Uterus (tissue), 4 donors: Measurements from ENCODE around the gene HOXA11. TPM values are rescaled to one million over a fixed set of nuclear protein-coding genes. Genes with fewer than 3 reads are reported as not detected.

Source experiments
- DNase-seq, 2 donors: peaks; one replicate each; pipeline ENCODE4 v3.0.0-alpha.2; 2019 to 2020
- H3K27ac ChIP-seq, 2 donors: fragments of 200-600 bp; sonication (generic); 1 replicate in 1 of 2; 2 replicates in 1 of 2; pipeline ENCODE4 v1.5.1; 2016 to 2018
- H3K27me3 ChIP-seq, 2 donors: fragments of 200-600 bp; sonication (generic); one replicate each; pipeline ENCODE4 v1.5.1; 2018 to 2019; ENCODE audit warnings: control low read depth in 1 of 2
- H3K36me3 ChIP-seq, 2 donors: fragments of 200-600 bp; sonication (generic); one replicate each; pipeline ENCODE4 v1.5.1; 2019; ENCODE audit warnings: control low read depth in 1 of 2
- H3K4me1 ChIP-seq, 2 donors: fragments of 200-600 bp; sonication (generic); one replicate each; pipeline ENCODE4 v1.5.1; 2018 to 2019; ENCODE audit warnings: control low read depth in 1 of 2
- H3K4me3 ChIP-seq, 2 donors: fragments of 200-600 bp; sonication (generic); 1 replicate in 1 of 2; 2 replicates in 1 of 2; pipeline ENCODE4 v1.5.1; 2018 to 2019; ENCODE audit warnings: mild to moderate bottlenecking in 1 of 2
- H3K9me3 ChIP-seq, 2 donors: fragments of 200-600 bp; sonication (generic); one replicate each; pipeline ENCODE4 v1.5.1; 2019; ENCODE audit warnings: control low read depth in 1 of 2
- CTCF ChIP-seq, 4 experiments: fragments of 200-600 bp in 2 of 4; fragments of 450-650 bp in 2 of 4; sonication (generic) in 2 of 4; IDR thresholded peaks; one replicate each; pipeline ENCODE4 v1.5.1; 2016 to 2019; ENCODE audit warnings: antibody characterized with exemption in 4 of 4, mild to moderate bottlenecking in 2 of 4, moderate library complexity in 1 of 4
- POLR2A ChIP-seq, 2 donors: fragments of 450-650 bp; IDR thresholded peaks; one replicate each; pipeline ENCODE4 v1.6.1; 2016; ENCODE audit warnings: antibody characterized with exemption in 2 of 2, mild to moderate bottlenecking in 1 of 2, moderate library complexity in 1 of 2
- intact Hi-C: fragments of 100-400 bp; cut with DNase I; formaldehyde crosslinking; loops from one replicate; pipeline ENCODE4 v1.15.1; 2023; ENCODE audit warnings: low total_unique reads
- total RNA-seq, 4 donors: library from RNA; depleted of rRNA in 3 of 4; stranded (reverse); fragments of >200 nt in 3 of 4; gene quantifications; one replicate each; pipeline versions ENCODE4 v1.1.0 to v1.2.4, GENCODE V29; 2014 to 2023
- donor health status: DM: yes; HTN: yes; CAD: no.

The HOXA11 gene
- total RNA-seq, 4 donors from 2014 or later: 32.4 to 82.0 (median 57.8) TPM

- Histone ChIP-seq H3K4me3 (peak overlapping the region; percentile 58 to 66), H3K9me3 (no peaks in the 10 kb centered on the region), H3K4me1 (no peaks in the 10 kb centered on the region), H3K36me3 (no peaks in the 10 kb centered on the region), H3K27me3 (no peaks in the 10 kb centered on the region), H3K27ac (peak overlapping the region; percentile 94 to 96)
- peak; percentile 60 to 68 for TF ChIP-seq POLR2A (IDR thresholded peaks at IDR 0.05)
- no peak for TF ChIP-seq CTCF (IDR thresholded peaks at IDR 0.05)
- peak; percentile 94 to 96 for DNase-seq
- intact Hi-C loops: no loop called here
These were observed 12.1 kb downstream of the HOXA11 start for GRCh38 chr7:27172823-27173510.

DNA sequence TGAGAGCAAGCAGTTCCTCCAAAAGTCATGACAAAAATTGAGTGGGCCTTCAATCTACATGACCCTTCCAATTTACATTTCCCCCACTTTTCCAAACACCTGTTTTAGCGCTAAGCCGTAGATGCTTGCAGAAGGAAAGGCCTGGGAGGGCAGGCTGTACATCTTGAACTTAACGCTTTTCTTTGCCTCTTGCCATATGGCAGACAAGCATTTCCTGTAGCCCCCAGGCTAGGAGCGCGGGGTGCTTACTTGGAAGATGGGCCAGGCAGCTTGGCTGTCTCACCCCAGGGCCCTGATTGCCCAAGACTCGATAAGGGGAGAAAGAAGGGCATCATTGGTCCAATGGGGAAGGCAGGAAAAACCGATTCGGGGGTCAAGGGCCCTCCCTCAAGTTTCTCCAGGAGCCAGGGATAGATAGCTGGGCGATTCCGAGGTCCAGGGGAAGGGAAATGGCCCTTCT, 12.7 kb downstream of the HOXA11 start:
- Histone ChIP-seq H3K4me3 (peak overlapping the region; percentile 58 to 66), H3K4me1 (no peaks in the 10 kb centered on the region), H3K27ac (peak overlapping the region; percentile 94 to 96), H3K36me3 (no peaks in the 10 kb centered on the region), H3K27me3 (no peaks in the 10 kb centered on the region), H3K9me3 (no peaks in the 10 kb centered on the region)
- TF ChIP-seq CTCF (IDR thresholded peaks at IDR 0.05) (no peak), POLR2A (IDR thresholded peaks at IDR 0.05) (no peak)
- intact Hi-C loops: no loop called here
- DNase-seq: no peak

- Histone ChIP-seq H3K4me3 (peak overlapping the region; percentile 58 to 66), H3K36me3 (no peaks in the 10 kb centered on the region), H3K4me1 (no peaks in the 10 kb centered on the region), H3K27me3 (no peaks in the 10 kb centered on the region), H3K9me3 (no peaks in the 10 kb centered on the region), H3K27ac (peak overlapping the region; percentile 94 to 96)
- intact Hi-C loops: no loop called here
- TF ChIP-seq CTCF (IDR thresholded peaks at IDR 0.05) (no peak), POLR2A (IDR thresholded peaks at IDR 0.05) (no peak)
- peak; percentile 27 to 35 for DNase-seq
These were observed 13.3 kb downstream of the HOXA11 start for GRCh38 chr7:27171637-27172314.

GRCh38 chr7:27171325-27171636, 13.8 kb downstream of the HOXA11 start:
- intact Hi-C loops: no loop called here
- Histone ChIP-seq H3K9me3 (no peaks in the 10 kb centered on the region), H3K27ac (peak overlapping the region; percentile 94 to 96), H3K36me3 (no peaks in the 10 kb centered on the region), H3K4me3 (peak overlapping the region; percentile 58 to 66), H3K4me1 (no peaks in the 10 kb centered on the region), H3K27me3 (no peaks in the 10 kb centered on the region)
- peak; percentile 30 to 31 for DNase-seq
- TF ChIP-seq POLR2A (IDR thresholded peaks at IDR 0.05) (no peak), CTCF (IDR thresholded peaks at IDR 0.05) (no peak)
